ELR (cell line): ENCODE measurements around the gene MYH11.
"Not testable (repeated sequence)": the region's sequence is repeated elsewhere in the genome, so short reads cannot be mapped to it uniquely, and the experiment has no call there.

Experiments used
- DNase-seq: peaks from one replicate; pipeline ENCODE4 v3.0.0-alpha.2; 2015; ENCODE audit warnings: low read depth

Gene MYH11

GRCh38 chr16:15672127-15672513 lies 184.7 kb downstream of the MYH11 start:
- not testable (repeated sequence) for DNase-seq

- no peak for DNase-seq
Measured at GRCh38 chr16:15671530-15672117, 185.2 kb downstream of the MYH11 start.

GRCh38 chr16:15667091-15667742 lies 189.6 kb downstream of the MYH11 start:
- no peak for DNase-seq

- DNase-seq = no peak
Measured at GRCh38 chr16:15665107-15665506, 191.7 kb downstream of the MYH11 start.

- no peak for DNase-seq
Measured at GRCh38 chr16:15660203-15660601, 196.6 kb downstream of the MYH11 start.

- no peak for DNase-seq
Measured at GRCh38 chr16:15658556-15658955, 198.3 kb downstream of the MYH11 start.

GRCh38 chr16:15658149-15658548 lies 198.7 kb downstream of the MYH11 start:
- no peak for DNase-seq

- not testable (repeated sequence) for DNase-seq
Measured at GRCh38 chr16:15655561-15655960, 201.3 kb downstream of the MYH11 start.

- DNase-seq = no peak
Measured at GRCh38 chr16:15654591-15654990, 202.2 kb downstream of the MYH11 start.

- peak; percentile 54 for DNase-seq
Measured at GRCh38 chr16:15653227-15653626, 203.6 kb downstream of the MYH11 start.
